G401 (cell line): ENCODE measurements around the gene NR4A3. TPM values are rescaled to one million over a fixed set of nuclear protein-coding genes. Genes with fewer than 3 reads are reported as not detected.

ENCODE experiments used
- total RNA-seq: library from RNA; depleted of rRNA; stranded (reverse); fragments of >200 nt; shearing (Covaris generic); gene quantifications from 2 replicates; pipeline ENCODE4 v1.2.3, GENCODE V29; 2014; rRNA removed

NR4A3 gene
- total RNA-seq, 1 experiment from 2014 or later: not detected

Other genes starting within 250 kb of the NR4A3 start
- 3.4 and 11.8 TPM in 2 replicates for gene STX17, start 84.8 kb downstream of the NR4A3 start, total RNA-seq